Stimulated activated CD4-positive, alpha-beta T cell treated with anti-CD3 and anti-CD28 coated beads, TNF-alpha, amount 100 ng/mL, for 1 hour (primary cell): ENCODE results near the gene COMMD10.
"Not testable (repeated sequence)": the region's sequence is repeated elsewhere in the genome, so short reads cannot be mapped to it uniquely, and the experiment has no call there.

ENCODE experiments used
- DNase-seq, 3 donors: peaks; one replicate each; pipeline ENCODE4 v3.0.0-alpha.2; 2020; ENCODE audit warnings: low read depth in 3 of 3, low spot score in 1 of 3

Gene COMMD10

DNA sequence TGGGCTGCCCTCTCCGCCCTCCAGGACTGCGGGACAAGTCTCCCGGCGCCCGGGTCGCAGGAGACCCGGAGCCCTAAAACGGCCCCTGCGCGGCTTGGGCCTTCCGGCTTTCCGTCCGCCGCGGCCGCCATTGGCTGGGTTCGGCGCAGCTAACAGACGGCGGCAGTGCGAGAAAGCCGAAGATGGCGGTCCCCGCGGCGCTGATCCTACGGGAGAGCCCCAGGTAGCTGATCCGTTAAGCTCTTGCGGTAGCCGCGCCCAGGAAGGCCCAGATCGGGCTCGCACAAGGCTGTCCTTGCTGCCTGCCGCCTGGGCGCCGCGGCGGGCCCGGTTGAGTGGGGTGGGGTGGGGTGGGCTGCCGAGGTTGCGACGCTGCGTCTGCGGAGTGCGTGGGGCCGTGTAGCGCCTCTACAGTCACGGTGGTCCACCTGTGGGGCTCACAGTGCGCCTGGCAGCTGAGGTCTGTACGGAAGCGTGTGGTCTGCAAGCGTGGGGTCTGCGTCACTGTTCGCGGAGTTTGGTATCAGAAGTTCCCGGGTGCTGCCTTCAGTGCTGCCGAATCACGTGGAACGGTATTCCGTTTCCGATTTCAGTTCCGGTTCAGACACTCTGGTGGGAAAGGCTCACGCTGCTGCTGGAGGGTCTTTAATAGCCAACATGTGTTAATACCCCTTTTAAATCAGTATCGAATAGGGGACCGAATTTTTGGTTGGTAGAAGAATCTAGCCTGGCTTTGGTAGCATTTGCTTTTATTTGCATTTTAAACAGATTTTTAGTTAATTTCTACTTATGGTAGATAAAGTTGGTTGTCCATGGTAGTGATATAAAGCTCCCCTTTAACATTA is at the start of gene COMMD10:
Gene COMMD10 (plus strand): TSS at position 155 of the 845 bp plus-strand sequence.
- peak; percentile 33 to 63 (median 47) for DNase-seq

DNA sequence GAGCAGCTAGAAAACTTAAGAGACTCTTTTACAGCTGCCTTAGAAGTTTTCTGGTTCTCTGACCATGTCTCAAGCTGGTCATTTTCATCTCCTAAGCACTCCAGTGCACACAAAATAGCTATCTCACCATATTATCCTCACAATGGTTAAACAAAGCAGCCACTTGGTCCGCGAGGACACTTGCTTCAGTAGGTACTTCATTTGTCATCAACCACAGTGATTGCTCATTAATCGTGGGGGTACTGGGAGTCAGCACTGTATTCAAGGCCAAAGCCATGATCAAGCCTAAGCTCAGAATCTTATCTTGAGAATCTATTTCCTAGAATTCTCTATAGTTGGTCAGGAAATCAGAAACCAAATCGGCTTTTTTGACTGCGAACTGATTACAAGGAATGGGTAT is 49.7 kb upstream of the COMMD10 start:
- no peak for DNase-seq

DNA sequence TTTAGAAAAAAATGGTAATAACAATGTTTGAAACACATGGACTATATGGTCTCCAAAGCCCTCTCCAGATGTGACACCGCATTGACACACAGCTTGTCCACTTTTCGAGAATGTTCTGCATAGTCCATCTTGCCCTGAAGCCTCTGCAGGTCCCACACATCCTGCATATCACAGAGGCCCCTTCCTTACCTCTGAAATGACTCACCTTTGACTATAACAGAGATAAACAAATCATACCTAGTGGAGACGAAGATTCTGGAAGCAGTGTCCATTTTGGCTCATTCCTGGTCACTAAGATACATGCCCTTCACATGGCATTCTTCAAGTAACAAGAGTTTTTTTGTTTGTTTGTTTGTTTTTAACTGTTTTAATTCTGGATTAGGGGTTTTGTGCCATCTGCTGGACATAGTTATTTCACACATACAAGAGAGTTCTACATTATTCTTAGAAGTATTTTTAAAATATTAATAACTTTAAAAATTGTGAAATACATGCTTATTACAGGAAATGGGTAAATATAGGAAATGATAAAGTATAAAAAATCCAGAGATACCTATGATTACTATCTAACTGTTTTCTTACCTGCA is 47.5 kb upstream of the COMMD10 start:
- no peak for DNase-seq

DNA sequence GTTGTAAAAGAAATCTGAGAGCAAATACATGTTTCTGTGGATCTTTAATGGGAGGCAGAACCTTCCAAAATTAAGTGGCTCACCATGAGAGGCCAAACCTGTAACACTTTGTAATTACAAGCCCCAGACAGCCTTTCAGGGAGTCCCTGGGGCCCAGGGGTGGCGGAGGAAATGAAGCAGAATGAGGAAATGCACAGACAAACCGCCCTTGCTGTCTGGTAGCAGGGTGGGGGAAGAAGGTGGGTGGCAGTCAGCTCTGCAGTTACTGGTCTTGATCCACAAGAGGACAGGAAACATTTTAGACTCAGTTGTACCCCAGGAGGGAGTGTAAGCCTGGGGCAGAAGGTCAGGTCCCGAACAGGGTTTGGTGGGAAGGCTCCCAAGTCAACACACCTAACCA is 46.0 kb upstream of the COMMD10 start:
- DNase-seq = no peak

DNA sequence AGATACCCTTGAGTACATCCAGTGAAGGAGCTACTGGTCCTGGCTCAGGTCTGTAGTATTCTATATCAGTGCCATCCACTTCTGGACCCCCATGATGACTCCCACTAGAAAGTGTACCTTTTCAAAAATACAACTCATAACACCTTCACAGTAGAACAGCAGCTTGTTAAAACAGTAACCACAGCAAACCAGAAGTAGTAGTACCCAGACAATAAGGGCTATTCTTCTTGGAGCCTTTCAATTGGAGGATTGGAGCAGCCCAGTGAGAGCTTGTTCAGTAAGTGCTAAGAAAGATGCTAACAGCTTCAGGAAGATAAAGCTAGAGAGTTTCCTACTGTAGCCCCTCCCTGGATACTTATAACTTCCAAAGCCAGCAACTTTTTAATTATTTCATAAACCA is 42.5 kb upstream of the COMMD10 start:
- DNase-seq = no peak

DNA sequence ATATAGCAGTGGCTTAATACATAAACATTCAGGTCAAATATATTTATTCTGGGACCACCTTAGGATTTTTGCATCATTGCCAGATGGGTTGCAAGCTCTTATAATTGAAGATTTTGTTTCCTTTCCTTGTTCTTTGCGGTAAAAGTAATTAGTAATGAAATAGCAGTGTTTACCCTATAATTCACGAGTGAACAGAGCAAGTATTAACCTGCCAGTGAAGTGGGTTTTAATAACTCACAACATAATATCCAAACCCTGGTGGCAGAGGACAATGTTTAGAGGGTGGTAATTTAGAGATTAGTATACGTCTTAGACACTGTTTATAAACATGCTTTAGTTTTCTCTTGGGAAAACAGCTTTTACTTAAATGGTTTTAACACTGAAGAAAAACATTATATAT is 40.8 kb upstream of the COMMD10 start:
- DNase-seq = no peak

DNA sequence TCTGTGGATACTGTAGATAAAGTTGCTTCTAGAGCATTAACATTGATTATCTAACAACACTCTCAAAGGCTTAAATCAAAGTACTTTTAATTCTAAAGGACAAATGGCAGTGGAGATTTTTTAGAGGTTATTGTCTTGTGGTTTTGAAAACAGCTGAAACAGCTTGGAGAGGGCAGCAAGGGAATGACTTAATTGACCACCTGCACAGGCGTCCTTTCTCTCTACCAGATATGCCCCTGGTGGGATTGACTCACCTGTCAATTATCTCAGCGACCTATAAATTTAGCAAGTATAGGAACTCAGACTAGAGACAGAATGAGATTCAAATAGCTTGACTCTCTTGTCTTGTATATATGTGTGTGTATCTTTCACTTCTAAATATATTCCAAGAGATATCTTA is 39.0 kb upstream of the COMMD10 start:
- no peak for DNase-seq

DNA sequence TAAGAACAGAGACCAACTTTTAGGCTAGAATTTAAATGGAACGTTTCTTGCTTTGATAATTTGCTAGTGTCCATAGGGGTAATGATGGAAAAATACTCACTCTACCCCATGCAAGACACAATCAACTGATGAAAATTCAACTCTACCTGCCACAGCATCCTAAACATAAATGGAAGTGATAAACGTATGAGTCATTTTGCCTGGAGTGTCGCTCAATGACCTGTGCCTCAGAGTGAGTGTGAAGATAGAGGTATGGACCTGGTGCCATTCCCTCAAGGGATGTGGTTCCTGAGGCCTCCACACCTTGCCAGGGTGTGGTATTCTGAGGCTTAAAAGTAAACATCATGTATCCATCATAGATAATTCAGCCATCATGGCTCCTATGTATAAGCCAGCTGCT is 38.6 kb upstream of the COMMD10 start:
- DNase-seq = no peak

DNA sequence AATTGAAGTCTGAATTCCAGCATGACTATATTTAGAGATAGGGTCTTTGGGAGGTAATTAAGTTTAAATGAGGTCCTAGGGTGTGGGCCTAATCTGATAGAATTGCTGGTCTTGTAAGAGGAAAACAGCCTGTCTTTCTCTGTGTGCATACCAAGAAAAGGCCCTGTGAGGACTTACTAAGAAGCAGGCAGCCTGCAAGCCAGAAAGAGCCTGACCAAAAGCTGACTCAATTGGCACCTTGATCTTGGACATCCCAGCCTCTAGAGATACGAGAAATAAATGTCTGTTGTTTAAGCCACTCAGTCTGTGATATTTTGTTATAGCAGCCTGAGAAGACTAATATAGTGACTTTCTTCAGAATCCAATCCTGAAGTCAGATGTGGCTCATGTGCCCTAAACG is 38.0 kb upstream of the COMMD10 start:
- DNase-seq = no peak

DNA sequence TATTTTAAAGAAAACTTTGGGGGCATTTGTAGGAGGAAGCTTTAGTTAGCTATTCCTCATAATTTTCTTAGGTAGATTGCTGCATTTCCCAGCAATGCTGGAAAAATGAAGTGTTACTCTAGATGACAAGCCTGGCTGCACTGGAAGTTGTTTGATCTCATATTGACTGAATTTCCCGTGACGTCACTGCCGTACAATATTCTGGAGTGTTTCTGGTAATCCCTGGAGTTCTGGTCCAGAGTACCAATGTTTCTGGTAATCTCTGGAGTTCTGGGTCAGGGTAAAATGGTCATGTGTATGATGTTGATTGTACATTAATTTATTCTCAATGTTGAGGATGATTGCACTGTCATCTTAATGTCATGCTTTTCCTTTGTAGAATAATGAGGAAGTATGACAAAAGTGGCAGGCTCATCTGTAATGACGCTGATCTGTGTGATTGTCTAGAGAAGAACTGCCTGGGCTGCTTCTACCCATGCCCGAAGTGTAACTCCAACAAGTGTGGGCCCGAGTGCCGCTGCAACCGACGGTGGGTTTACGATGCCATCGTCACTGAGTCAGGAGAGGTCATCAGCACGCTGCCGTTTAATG is 26.4 kb upstream of the COMMD10 start:
- DNase-seq = no peak

DNA sequence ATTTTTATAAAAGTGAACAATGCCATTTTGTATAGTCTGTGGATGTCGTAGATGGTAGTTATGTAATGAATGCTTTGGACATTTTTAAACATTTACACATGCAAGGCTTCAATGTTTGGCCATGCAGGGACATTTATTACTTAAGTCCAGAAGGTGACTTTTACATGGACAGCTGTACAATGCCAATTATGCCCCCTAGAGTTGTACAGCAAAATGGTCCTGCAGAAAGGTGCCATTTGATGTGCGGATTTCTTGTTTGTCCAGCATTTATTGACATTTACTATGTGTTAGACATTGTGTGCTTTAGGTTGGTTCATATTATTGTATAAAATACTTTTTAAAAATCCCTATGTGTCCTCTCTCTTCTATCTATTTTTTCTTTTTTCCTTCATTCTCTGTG is 22.5 kb upstream of the COMMD10 start:
- no peak for DNase-seq

DNA sequence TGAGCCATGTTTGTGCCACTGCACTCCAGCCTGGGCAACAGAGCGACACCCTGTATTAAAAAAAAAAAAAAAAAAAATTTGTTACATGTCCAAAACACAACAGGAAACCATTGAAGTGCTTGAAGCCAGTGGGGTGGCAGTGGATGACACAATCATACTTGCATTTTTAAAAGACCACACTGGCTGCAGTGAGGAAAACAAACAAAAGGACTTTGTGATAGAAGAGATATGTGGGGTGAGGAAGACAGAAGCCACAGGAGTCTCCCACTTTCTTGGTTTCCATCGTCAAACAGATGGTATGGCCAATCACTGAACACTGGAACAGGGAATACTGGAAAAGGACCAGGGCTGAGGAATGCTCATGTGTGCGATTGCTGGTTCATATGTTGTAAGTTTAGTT is 20.9 kb upstream of the COMMD10 start:
- DNase-seq = no peak

DNA sequence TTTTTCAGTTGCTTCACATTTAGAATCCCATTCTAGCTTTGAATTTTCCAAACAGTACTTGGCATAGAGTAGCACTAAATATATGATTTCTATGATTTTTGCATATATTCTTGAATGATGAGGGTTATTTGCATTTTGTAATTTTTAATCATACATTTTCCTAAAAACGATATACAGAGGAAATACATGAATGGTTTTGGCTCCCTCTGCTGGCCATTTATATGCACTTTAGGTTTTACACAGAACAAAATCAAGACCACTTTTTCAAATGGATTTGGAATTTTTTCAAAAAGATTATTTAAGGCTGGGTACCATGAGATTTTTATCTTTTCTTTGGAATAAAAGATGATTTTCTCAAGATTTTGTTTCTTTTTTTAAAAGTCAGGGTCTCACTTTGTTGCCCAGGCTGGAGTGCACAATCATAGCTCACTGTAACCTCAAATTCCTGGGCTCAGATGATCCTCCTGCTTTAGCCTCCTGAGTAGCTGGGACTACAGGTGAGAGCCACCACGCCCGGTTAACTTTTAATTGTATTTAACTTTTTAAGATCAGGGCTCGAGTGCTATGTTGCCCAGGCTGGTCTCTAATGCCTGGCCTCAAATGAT is 16.7 kb upstream of the COMMD10 start:
- no peak for DNase-seq

DNA sequence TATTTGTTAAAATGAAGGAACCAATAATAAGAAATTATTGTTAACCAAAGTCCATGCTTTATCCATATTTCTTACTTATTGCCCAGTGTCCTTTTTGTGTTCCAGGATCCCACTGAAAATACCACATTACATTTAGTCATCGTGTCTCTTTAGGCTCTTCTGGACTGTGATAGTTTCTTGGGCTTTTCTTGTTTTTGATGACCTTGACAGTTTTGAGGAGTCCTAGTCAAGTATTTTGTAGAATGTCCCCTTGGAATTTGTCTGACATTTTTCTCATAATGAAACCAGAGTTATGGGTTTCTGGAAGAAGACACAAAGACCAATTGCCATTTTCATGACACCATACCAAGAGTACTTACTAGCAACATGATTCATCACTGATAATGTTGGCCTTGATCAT is 13.6 kb upstream of the COMMD10 start:
- no peak for DNase-seq

DNA sequence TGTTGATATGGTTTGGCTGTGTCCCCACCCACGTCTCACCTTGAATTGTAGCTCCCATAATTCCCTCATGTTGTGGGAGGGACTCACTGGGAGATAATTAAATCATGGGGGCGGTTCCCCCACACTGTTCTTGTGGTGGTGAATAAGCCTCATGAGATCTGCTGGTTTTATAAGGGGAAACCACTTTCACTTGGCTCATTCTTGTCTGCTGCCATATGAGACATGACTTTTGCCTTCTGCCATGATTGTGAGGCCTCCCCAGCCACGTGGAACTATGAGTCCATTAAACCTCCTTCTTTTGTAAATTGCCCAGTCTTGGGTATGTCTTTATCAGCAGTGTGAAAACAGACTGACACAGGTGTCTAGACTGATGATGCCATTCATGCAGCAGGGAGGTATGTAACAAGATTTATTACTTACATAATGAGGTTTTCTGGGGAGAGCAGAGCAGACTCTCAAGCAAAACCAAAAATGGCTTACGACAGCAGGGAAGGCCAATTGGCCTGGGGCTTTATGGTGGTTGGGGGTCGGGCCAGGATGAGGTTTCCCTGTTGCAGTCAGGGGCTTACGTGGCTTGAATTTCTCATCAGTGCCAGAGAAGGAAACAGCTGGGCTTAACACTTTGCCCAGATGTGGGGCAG is 9.5 kb upstream of the COMMD10 start:
- DNase-seq = no peak

DNA sequence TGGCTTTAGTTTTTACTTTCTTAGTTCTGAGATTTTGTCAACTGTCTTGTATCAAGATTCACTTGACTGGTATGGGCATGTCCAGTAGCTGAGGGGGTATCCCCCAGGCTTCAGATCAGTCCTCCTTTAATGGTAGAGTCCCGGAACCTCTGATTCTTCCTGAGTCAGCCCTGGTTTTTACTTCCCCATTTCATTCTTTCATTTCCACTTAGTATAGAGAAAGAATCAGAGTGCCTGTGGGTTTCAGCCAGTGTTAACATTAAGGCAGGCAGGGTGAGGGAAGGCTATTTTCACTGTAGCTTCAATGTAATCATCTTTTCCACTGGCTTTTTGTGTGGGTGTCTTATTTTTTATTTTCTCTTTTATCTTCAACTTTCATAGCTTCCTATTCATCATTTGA is 8.3 kb upstream of the COMMD10 start:
- no peak for DNase-seq

DNA sequence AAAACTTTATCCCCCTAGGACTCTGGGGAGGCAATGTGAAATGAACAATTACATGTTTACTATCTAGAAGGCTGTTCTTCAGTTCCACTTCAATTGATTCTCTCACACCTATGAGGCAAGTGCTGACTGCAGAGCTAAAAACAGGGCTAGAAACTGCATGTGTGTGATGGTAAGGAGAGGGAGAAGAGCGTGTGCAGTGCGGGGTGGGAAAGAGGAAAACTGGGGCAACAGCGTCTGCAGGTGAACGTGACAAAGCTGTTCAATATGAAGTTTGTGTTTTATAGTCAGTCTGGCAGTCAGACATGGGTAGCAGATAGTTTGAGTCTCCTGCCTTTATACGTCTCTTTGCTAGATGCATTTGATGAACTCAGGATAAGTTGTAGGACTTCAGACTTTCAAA is 6.6 kb upstream of the COMMD10 start:
- no peak for DNase-seq

DNA sequence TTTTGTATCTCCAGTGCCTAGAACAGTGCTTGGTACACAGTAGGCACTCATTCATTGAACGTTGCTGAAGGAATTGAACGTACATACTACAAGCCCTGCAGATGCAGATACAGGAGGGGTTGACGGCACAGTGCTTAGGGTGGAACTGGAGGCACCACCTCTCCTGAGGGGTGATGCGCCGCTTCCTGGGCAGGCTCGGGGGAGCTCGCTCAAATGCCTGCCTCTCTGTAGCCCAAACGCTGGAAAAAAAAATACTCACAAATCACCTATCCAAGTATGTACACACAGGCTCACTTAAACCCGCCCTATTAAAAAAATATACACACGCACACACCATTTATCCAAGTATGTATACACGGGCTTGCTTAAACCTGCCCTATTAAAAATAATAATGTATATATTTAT is 536 bp upstream of the COMMD10 start:
- DNase-seq = no peak

DNA sequence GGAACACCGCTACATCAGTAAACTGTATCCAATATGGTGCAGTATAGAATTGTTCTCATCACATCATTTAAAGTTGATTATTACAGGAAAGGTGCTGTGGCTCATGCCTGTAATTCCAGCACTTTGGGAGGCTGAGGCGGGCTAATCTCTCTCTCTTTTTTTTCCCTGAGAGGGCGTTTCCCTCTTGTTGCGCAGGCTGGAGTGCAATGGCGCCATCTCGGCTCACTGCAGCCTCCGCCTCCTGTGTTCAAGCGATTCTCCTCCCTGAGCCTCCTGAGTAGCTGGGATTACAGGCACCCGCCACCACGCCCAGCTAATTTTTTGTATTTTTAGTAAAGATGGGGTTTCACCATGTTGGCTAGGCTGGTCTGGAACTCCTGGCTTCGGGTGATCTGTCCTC is 1.5 kb downstream of the COMMD10 start:
- DNase-seq = not testable (repeated sequence)

DNA sequence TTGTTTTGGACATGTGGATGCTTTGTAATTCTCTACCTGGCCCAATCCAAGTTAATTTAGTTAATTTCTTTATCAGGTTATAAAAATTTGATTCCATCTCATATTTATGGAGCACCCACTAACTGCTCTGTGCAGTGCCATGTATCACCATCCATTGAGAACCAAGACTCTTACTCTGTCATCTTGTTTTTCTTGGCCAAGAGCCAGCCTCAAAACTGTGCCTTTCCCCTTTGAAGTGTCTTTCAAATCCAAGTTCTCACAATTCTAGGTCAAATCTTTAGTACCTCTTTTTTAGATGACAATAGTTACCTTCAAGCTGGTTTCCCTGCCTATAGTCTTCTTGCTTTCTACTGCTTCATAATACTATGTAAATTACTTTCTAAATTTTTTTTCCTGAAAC is 3.2 kb downstream of the COMMD10 start:
- no peak for DNase-seq

DNA sequence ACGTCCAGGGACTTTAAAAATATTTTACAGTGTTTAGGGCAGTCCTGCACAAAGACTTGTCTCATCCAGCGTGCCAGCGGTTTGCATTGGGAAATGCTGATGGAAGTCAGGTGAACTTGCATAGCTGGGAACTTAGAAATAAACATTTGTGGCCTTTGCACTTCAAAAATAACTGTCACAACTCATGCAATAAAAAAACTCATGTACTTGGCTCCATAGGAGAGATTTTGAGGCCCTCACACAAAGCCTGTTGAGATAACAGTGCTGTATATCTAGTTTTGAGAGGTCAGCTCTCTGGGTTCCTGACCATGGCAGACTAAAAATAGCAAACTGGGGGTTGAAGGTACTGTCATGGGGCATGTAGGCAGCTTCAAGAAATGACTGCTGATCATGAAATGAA is 5.5 kb downstream of the COMMD10 start:
- no peak for DNase-seq

DNA sequence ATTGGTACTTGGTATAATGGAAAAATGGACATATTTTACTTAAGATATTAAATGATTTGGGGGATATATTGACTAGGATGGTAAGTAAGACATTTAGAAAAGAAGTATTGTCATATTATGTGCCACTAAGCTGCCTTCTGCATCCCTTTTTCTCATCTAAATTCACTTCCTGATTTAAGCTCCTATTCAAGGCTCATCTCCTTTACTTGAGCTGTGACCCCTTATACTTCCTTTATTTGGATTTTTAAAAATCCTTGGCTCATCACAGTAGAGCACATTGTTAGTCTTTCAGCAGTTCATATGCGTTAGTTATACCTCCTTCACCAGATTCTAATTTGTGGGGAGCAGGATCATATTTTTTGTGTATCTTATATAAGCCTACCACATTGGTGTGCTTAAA is 6.6 kb downstream of the COMMD10 start:
- no peak for DNase-seq
